Activated CD8-positive, alpha-beta memory T cell treated with anti-CD3 and anti-CD28 coated beads, Interleukin-2, amount 10 ng/mL, durations not matched to agents 7 days and 5 days (primary cell): ENCODE results near the gene HPCAL4. TPM values are rescaled to one million over a fixed set of nuclear protein-coding genes. Genes with fewer than 3 reads are reported as not detected.
A peak's percentile ranks its signal among the peaks of the same experiment; 100 is the strongest.

Experiments used
- ATAC-seq: fragments of 150-1000 bp; cut with Tn5 transposase; one replicate; pipeline ENCODE4 v1.10.0; 2021; ENCODE audit warnings: moderate library complexity
- CTCF ChIA-PET: fragments of 350-600 bp; sonication (Branson Sonifier 250); formaldehyde crosslinking; loops from one replicate; lab custom pipeline; 2021; ENCODE audit warnings: antibody characterized with exemption; lab: Charles Lee
- DNase-seq: peaks from one replicate; pipeline ENCODE4 v3.0.0-alpha.2; 2020
- H3K27ac Mint-ChIP-seq: one replicate; pipeline ENCODE4 v1.8.0; 2021; ENCODE audit warnings: mild to moderate bottlenecking, mixed read lengths
- H3K27me3 Mint-ChIP-seq: one replicate; pipeline ENCODE4 v1.8.0; 2021; ENCODE audit warnings: mixed read lengths
- H3K36me3 Mint-ChIP-seq: one replicate; pipeline ENCODE4 v1.8.0; 2021; ENCODE audit warnings: mild to moderate bottlenecking, mixed read lengths
- H3K4me1 Mint-ChIP-seq: one replicate; pipeline ENCODE4 v1.8.0; 2021; ENCODE audit warnings: mixed read lengths
- H3K4me3 Mint-ChIP-seq: one replicate; pipeline ENCODE4 v1.8.0; 2021; ENCODE audit warnings: mild to moderate bottlenecking, moderate library complexity, mixed read lengths
- H3K9me3 Mint-ChIP-seq: one replicate; pipeline ENCODE4 v1.8.0; 2022; ENCODE audit warnings: low read depth, mixed read lengths
- total RNA-seq, 2 experiments: library from RNA; stranded (reverse); gene quantifications; one replicate each; pipeline ENCODE4 v1.2.3, GENCODE V29; 2021

The HPCAL4 gene
- total RNA-seq: under 1 TPM; 0.18 to 0.30 TPM

GRCh38 chr1:39691383-39692151 lies at the start of gene HPCAL4:
HPCAL4 (minus strand) TSS chr1:39691433; CDS start chr1:39684603, 6,830 bp downstream.
- H3K4me1 Mint-ChIP-seq: peaks cover 16% of the 10 kb centered on the region

GRCh38 chr1:39738622-39739366 lies 47.6 kb upstream of the HPCAL4 start, which contains the start of gene PPIE:
PPIE (plus strand) TSS chr1:39738882; CDS start chr1:39738901, 19 bp downstream.
- Mint-ChIP-seq H3K27ac (peak within 1 kb of the TSS; percentile 95), H3K27me3 (peaks cover 11% of the 10 kb centered on the region), H3K36me3 (peaks cover 37% of the 10 kb centered on the region), H3K4me1 (peaks cover 54% of the 10 kb centered on the region), H3K9me3 (no peaks in the 10 kb centered on the region), H3K4me3 (peak within 1 kb of the TSS; percentile 98)
- peak; percentile 98 for DNase-seq
- peak; percentile 97 for ATAC-seq
- CTCF ChIA-PET: interaction anchor here (0.6 to 2.1 kb wide), 11 partner anchors 13 to 162 kb away, joined by 3 to 13 read pairs (median 3); partner anchors contain the start of genes NT5C1A and PABPC4

More at GRCh38 chr1:39691383-39692151, at the start of gene HPCAL4:
- peak; percentile 99 for ATAC-seq
- CTCF ChIA-PET: interaction anchor here (1.0 to 5.4 kb wide), 8 partner anchors 10 to 107 kb away, joined by 3 to 19 read pairs (median 5); partner anchors contain the start of gene NT5C1A
- Mint-ChIP-seq H3K9me3 (no peaks in the 10 kb centered on the region), H3K4me3 (peak within 1 kb of the TSS; percentile 40), H3K27me3 (peaks cover 62% of the 10 kb centered on the region), H3K36me3 (no peaks in the 10 kb centered on the region), H3K27ac (no peak within 1 kb of the TSS)
- peak; percentile 93 for DNase-seq

GRCh38 chr1:39737546-39738169 lies 46.4 kb upstream of the HPCAL4 start:
- DNase-seq (peak; percentile 75), ATAC-seq (no peak)
- peaks cover 27% of the 10 kb centered on the region for H3K36me3 Mint-ChIP-seq
- H3K27ac Mint-ChIP-seq: peak overlapping the region; percentile 95
- CTCF ChIA-PET: interaction anchor here (1.1 to 2.1 kb wide), 7 partner anchors 10 to 161 kb away, joined by 3 to 13 read pairs (median 5); partner anchors contain the start of gene PABPC4
- peaks cover 53% of the 10 kb centered on the region for H3K4me1 Mint-ChIP-seq
- peak overlapping the region; percentile 36 for H3K4me3 Mint-ChIP-seq
- H3K9me3 Mint-ChIP-seq: no peaks in the 10 kb centered on the region
- peaks cover 21% of the 10 kb centered on the region for H3K27me3 Mint-ChIP-seq

GRCh38 chr1:39735731-39736130 lies 44.5 kb upstream of the HPCAL4 start:
- Mint-ChIP-seq H3K9me3 (no peaks in the 10 kb centered on the region), H3K27ac (no peak overlapping the region), H3K4me3 (no peak overlapping the region), H3K4me1 (peaks cover 42% of the 10 kb centered on the region), H3K36me3 (peaks cover 15% of the 10 kb centered on the region), H3K27me3 (peaks cover 33% of the 10 kb centered on the region)
- CTCF ChIA-PET: interaction anchor here (0.7 to 1.6 kb wide), 4 partner anchors 15 to 238 kb away, joined by 3 to 4 read pairs (median 3); no protein-coding TSS in a partner anchor
- no peak for ATAC-seq
- DNase-seq: no peak

GRCh38 chr1:39733161-39733560 lies 41.9 kb upstream of the HPCAL4 start:
- Mint-ChIP-seq H3K36me3 (peaks cover 7% of the 10 kb centered on the region), H3K27me3 (peaks cover 56% of the 10 kb centered on the region), H3K4me3 (no peak overlapping the region), H3K9me3 (no peaks in the 10 kb centered on the region), H3K4me1 (peaks cover 24% of the 10 kb centered on the region), H3K27ac (no peak overlapping the region)
- no peak for ATAC-seq
- DNase-seq: no peak
- CTCF ChIA-PET: no interaction called here

GRCh38 chr1:39732730-39733129 lies 41.5 kb upstream of the HPCAL4 start:
- no peaks in the 10 kb centered on the region for H3K9me3 Mint-ChIP-seq
- DNase-seq (no peak), ATAC-seq (no peak)
- peaks cover 60% of the 10 kb centered on the region for H3K27me3 Mint-ChIP-seq
- CTCF ChIA-PET: interaction anchor here (0.7 kb wide), 1 partner anchor 126 kb away, joined by 3 read pairs; no protein-coding TSS in a partner anchor
- H3K4me1 Mint-ChIP-seq: peaks cover 24% of the 10 kb centered on the region
- no peak overlapping the region for H3K4me3 Mint-ChIP-seq
- H3K27ac Mint-ChIP-seq: no peak overlapping the region
- H3K36me3 Mint-ChIP-seq: peaks cover 7% of the 10 kb centered on the region

- Mint-ChIP-seq H3K4me3 (no peak overlapping the region), H3K4me1 (peaks cover 21% of the 10 kb centered on the region), H3K27me3 (peaks cover 77% of the 10 kb centered on the region), H3K9me3 (no peaks in the 10 kb centered on the region), H3K27ac (no peak overlapping the region), H3K36me3 (no peaks in the 10 kb centered on the region)
- no peak for ATAC-seq
- CTCF ChIA-PET: interaction anchor here (0.9 to 1.8 kb wide), 3 partner anchors 10 to 123 kb away, joined by 4 to 8 read pairs (median 5); no protein-coding TSS in a partner anchor
- no peak for DNase-seq
Observed at GRCh38 chr1:39729842-39730241, 38.6 kb upstream of the HPCAL4 start.

- H3K9me3 Mint-ChIP-seq: no peaks in the 10 kb centered on the region
- no peak overlapping the region for H3K27ac Mint-ChIP-seq
- CTCF ChIA-PET: interaction anchor here (0.9 to 1.8 kb wide), 3 partner anchors 9 to 122 kb away, joined by 4 to 8 read pairs (median 5); no protein-coding TSS in a partner anchor
- DNase-seq (no peak), ATAC-seq (no peak)
- H3K36me3 Mint-ChIP-seq: no peaks in the 10 kb centered on the region
- H3K4me1 Mint-ChIP-seq: peaks cover 21% of the 10 kb centered on the region
- H3K27me3 Mint-ChIP-seq: peaks cover 84% of the 10 kb centered on the region
- no peak overlapping the region for H3K4me3 Mint-ChIP-seq
Observed at GRCh38 chr1:39729030-39729429, 37.8 kb upstream of the HPCAL4 start.

- H3K4me3 Mint-ChIP-seq: no peak overlapping the region
- no peak for DNase-seq
- H3K27me3 Mint-ChIP-seq: peaks cover 75% of the 10 kb centered on the region
Observed at GRCh38 chr1:39727932-39728317, 36.7 kb upstream of the HPCAL4 start.

GRCh38 chr1:39727221-39727931 lies 36.1 kb upstream of the HPCAL4 start:
- peaks cover 21% of the 10 kb centered on the region for H3K4me1 Mint-ChIP-seq
- H3K36me3 Mint-ChIP-seq: no peaks in the 10 kb centered on the region
- no peak overlapping the region for H3K27ac Mint-ChIP-seq
- ATAC-seq (peak; percentile 36), DNase-seq (no peak)
- H3K27me3 Mint-ChIP-seq: peaks cover 72% of the 10 kb centered on the region
- CTCF ChIA-PET: interaction anchor here (0.9 to 3.2 kb wide), 5 partner anchors 10 to 73 kb away, joined by 3 to 11 read pairs (median 5); partner anchors contain the start of gene NT5C1A
- no peaks in the 10 kb centered on the region for H3K9me3 Mint-ChIP-seq
- no peak overlapping the region for H3K4me3 Mint-ChIP-seq

More at GRCh38 chr1:39727932-39728317, 36.7 kb upstream of the HPCAL4 start:
- CTCF ChIA-PET: interaction anchor here (0.9 to 2.0 kb wide), 5 partner anchors 9 to 72 kb away, joined by 3 to 6 read pairs (median 5); partner anchors contain the start of gene NT5C1A
- Mint-ChIP-seq H3K36me3 (no peaks in the 10 kb centered on the region), H3K27ac (no peak overlapping the region), H3K9me3 (no peaks in the 10 kb centered on the region), H3K4me1 (peaks cover 21% of the 10 kb centered on the region)
- no peak for ATAC-seq

- CTCF ChIA-PET: interaction anchor here (1.6 to 3.2 kb wide), 3 partner anchors 54 to 73 kb away, joined by 5 to 11 read pairs (median 6); partner anchors contain the start of gene NT5C1A
- Mint-ChIP-seq H3K4me3 (no peak overlapping the region), H3K36me3 (no peaks in the 10 kb centered on the region), H3K27ac (no peak overlapping the region), H3K4me1 (peaks cover 21% of the 10 kb centered on the region), H3K27me3 (peaks cover 77% of the 10 kb centered on the region), H3K9me3 (no peaks in the 10 kb centered on the region)
- DNase-seq (no peak), ATAC-seq (no peak)
Observed at GRCh38 chr1:39726600-39726999, 35.4 kb upstream of the HPCAL4 start.

GRCh38 chr1:39722495-39722894 lies 31.3 kb upstream of the HPCAL4 start:
- no peak for ATAC-seq
- DNase-seq: no peak
- no peak overlapping the region for H3K27ac Mint-ChIP-seq
- H3K36me3 Mint-ChIP-seq: no peaks in the 10 kb centered on the region
- H3K9me3 Mint-ChIP-seq: no peaks in the 10 kb centered on the region
- CTCF ChIA-PET: interaction anchor here (1.0 to 1.9 kb wide), 2 partner anchors 24 to 116 kb away, joined by 3 to 8 read pairs; no protein-coding TSS in a partner anchor
- H3K27me3 Mint-ChIP-seq: peaks cover 66% of the 10 kb centered on the region
- H3K4me1 Mint-ChIP-seq: peaks cover 10% of the 10 kb centered on the region
- no peak overlapping the region for H3K4me3 Mint-ChIP-seq
